Peyer's patch (tissue), 4 donors: ENCODE data around the gene SERBP1.

ENCODE experiments used
- CTCF ChIP-seq, 6 experiments: fragments of 450-650 bp in 4 of 6; fragments of 200-600 bp in 2 of 6; sonication (generic) in 1 of 6; IDR thresholded peaks; one replicate each; pipeline ENCODE4 v1.5.1; 2017 to 2019; ENCODE audit warnings: antibody characterized with exemption in 6 of 6, mild to moderate bottlenecking in 3 of 6, moderate library complexity in 1 of 6
- POLR2A ChIP-seq, 2 donors: fragments of 450-650 bp; IDR thresholded peaks; one replicate each; pipeline ENCODE4 v1.5.1; 2017; ENCODE audit warnings: antibody characterized with exemption in 2 of 2, mild to moderate bottlenecking in 2 of 2, moderate library complexity in 2 of 2

- TF ChIP-seq CTCF (IDR thresholded peaks at IDR 0.05) (no peak), POLR2A (IDR thresholded peaks at IDR 0.05) (no peak)
Measured at GRCh38 chr1:67377253-67377652, 52.9 kb downstream of the SERBP1 start.
